CD4-positive, CD25-positive, alpha-beta regulatory T cell (primary cell): ENCODE results near the gene ADORA1. TPM values are rescaled to one million over a fixed set of nuclear protein-coding genes. Genes with fewer than 3 reads are reported as not detected.

Source experiments
- ATAC-seq, 2 donors: fragments of 150-1000 bp; cut with Tn5 transposase; one replicate each; pipeline ENCODE4 v1.10.0; 2021; ENCODE audit warnings: low read depth in 2 of 2, moderate number of reproducible peaks in 2 of 2, moderate library complexity in 1 of 2
- DNase-seq, 3 donors: peaks; one replicate each; pipeline versions ENCODE4 v3.0.0 to v3.0.0-alpha.2; 2012 to 2022; ENCODE audit warnings: mixed read lengths in 1 of 3
- H3K27ac ChIP-seq: one replicate; pipeline ENCODE4 v1.7.0; 2013; ENCODE audit warnings: mild to moderate bottlenecking, low read length; ENCODE audit not compliant: insufficient read depth, poor library complexity, severe bottlenecking
- H3K27me3 ChIP-seq: one replicate; pipeline ENCODE4 v1.7.0; 2013; ENCODE audit warnings: low read length; ENCODE audit not compliant: control insufficient read depth, insufficient read depth
- H3K36me3 ChIP-seq: one replicate; pipeline ENCODE4 v1.7.0; 2013; ENCODE audit warnings: mild to moderate bottlenecking, low read length, moderate library complexity; ENCODE audit not compliant: control insufficient read depth, insufficient read depth
- H3K4me1 ChIP-seq: 2 replicates; pipeline ENCODE4 v1.7.0; 2013; ENCODE audit warnings: mild to moderate bottlenecking, low read length; ENCODE audit not compliant: insufficient read depth, control insufficient read depth, poor library complexity, severe bottlenecking
- H3K4me3 ChIP-seq: one replicate; pipeline ENCODE4 v1.7.0; 2013; ENCODE audit warnings: low read depth, mild to moderate bottlenecking, low read length, moderate library complexity
- H3K9me3 ChIP-seq, 2 experiments: 1 replicate in 1 of 2; 2 replicates in 1 of 2; pipeline ENCODE4 v1.7.0; 2013; ENCODE audit warnings: low read length in 2 of 2, mild to moderate bottlenecking in 1 of 2, moderate library complexity in 1 of 2; ENCODE audit not compliant: control insufficient read depth in 2 of 2
- H3K27ac Mint-ChIP-seq, 3 donors: one replicate each; pipeline ENCODE4 v1.8.0; 2020 to 2022; ENCODE audit warnings: mild to moderate bottlenecking in 3 of 3, mixed read lengths in 3 of 3, moderate library complexity in 2 of 3
- H3K27me3 Mint-ChIP-seq: one replicate; pipeline ENCODE4 v1.8.0; 2022; ENCODE audit warnings: mild to moderate bottlenecking, mixed read lengths
- H3K36me3 Mint-ChIP-seq: one replicate; pipeline ENCODE4 v1.8.0; 2020; ENCODE audit warnings: mixed read lengths
- H3K4me1 Mint-ChIP-seq, 4 donors: one replicate each; pipeline ENCODE4 v1.8.0; 2020 to 2022; ENCODE audit warnings: mixed read lengths in 4 of 4, mild to moderate bottlenecking in 1 of 4
- H3K4me3 Mint-ChIP-seq, 4 donors: one replicate each; pipeline ENCODE4 v1.8.0; 2020 to 2022; ENCODE audit warnings: mild to moderate bottlenecking in 4 of 4, mixed read lengths in 4 of 4, moderate library complexity in 3 of 4
- H3K9me3 Mint-ChIP-seq, 7 donors: one replicate each; pipeline ENCODE4 v1.8.0; 2020 to 2022; ENCODE audit warnings: mixed read lengths in 7 of 7, mild to moderate bottlenecking in 3 of 7, moderate library complexity in 2 of 7
- polyA plus RNA-seq, 4 donors: library from polyadenylated mRNA; unstranded; fragments of 300-500 nt; fragmentation: Illumina TruSeq; gene quantifications; one replicate each; pipeline ENCODE4 v1.2.3, GENCODE V29; 2021
- total RNA-seq: library from RNA; stranded (reverse); gene quantifications from one replicate; pipeline ENCODE4 v1.2.3, GENCODE V29; 2022

Gene ADORA1
- total and polyA plus RNA-seq, 5 donors from 2014 or later: not detected

- H3K4me1 Mint-ChIP-seq: no peaks in the 10 kb centered on the region
- no peaks in the 10 kb centered on the region for H3K4me1 ChIP-seq
- H3K36me3 Mint-ChIP-seq: no peaks in the 10 kb centered on the region
- H3K36me3 ChIP-seq: no peaks in the 10 kb centered on the region
- no peak for ATAC-seq
- no peak overlapping the region for H3K27ac ChIP-seq
- no peak for DNase-seq
- H3K27me3 ChIP-seq: no peaks in the 10 kb centered on the region
- H3K27ac Mint-ChIP-seq: no peak overlapping the region
- peak overlapping the region in 1 of 4 donors; percentile 58 for H3K4me3 Mint-ChIP-seq
- no peaks in the 10 kb centered on the region for H3K9me3 ChIP-seq
- H3K9me3 Mint-ChIP-seq: no peaks in the 10 kb centered on the region
- H3K4me3 ChIP-seq: no peak overlapping the region
- peaks cover 12% of the 10 kb centered on the region for H3K27me3 Mint-ChIP-seq
These were observed 56.3 kb downstream of the ADORA1 start for GRCh38 chr1:203183828-203184227.

- no peak for ATAC-seq
- no peaks in the 10 kb centered on the region for H3K36me3 ChIP-seq
- H3K27me3 Mint-ChIP-seq: peaks cover 17% of the 10 kb centered on the region
- H3K36me3 Mint-ChIP-seq: no peaks in the 10 kb centered on the region
- no peaks in the 10 kb centered on the region for H3K27me3 ChIP-seq
- H3K9me3 Mint-ChIP-seq: no peaks in the 10 kb centered on the region
- no peaks in the 10 kb centered on the region for H3K4me1 Mint-ChIP-seq
- DNase-seq: no peak
- peak overlapping the region in 1 of 4 donors; percentile 58 for H3K4me3 Mint-ChIP-seq
- no peak overlapping the region for H3K4me3 ChIP-seq
- no peaks in the 10 kb centered on the region for H3K4me1 ChIP-seq
- no peaks in the 10 kb centered on the region for H3K9me3 ChIP-seq
- H3K27ac ChIP-seq: no peak overlapping the region
- H3K27ac Mint-ChIP-seq: peak overlapping the region in 1 of 3 donors; percentile 43
These were observed 56.9 kb downstream of the ADORA1 start for GRCh38 chr1:203184467-203184866.

- H3K9me3 Mint-ChIP-seq: no peaks in the 10 kb centered on the region
- no peaks in the 10 kb centered on the region for H3K36me3 Mint-ChIP-seq
- H3K27me3 Mint-ChIP-seq: peaks cover 21% of the 10 kb centered on the region
These were observed 57.5 kb downstream of the ADORA1 start for GRCh38 chr1:203185061-203185461.

GRCh38 chr1:203185585-203185984, 58.1 kb downstream of the ADORA1 start:
- Histone ChIP-seq H3K27me3 (no peaks in the 10 kb centered on the region), H3K4me3 (no peak overlapping the region), H3K36me3 (no peaks in the 10 kb centered on the region), H3K27ac (no peak overlapping the region), H3K4me1 (no peaks in the 10 kb centered on the region), H3K9me3 (no peaks in the 10 kb centered on the region)
- ATAC-seq: no peak
- H3K4me3 Mint-ChIP-seq: no peak overlapping the region
- DNase-seq: no peak
- H3K9me3 Mint-ChIP-seq: no peaks in the 10 kb centered on the region
- no peaks in the 10 kb centered on the region for H3K36me3 Mint-ChIP-seq
- no peaks in the 10 kb centered on the region for H3K4me1 Mint-ChIP-seq
- H3K27ac Mint-ChIP-seq: no peak overlapping the region
- peaks cover 18% of the 10 kb centered on the region for H3K27me3 Mint-ChIP-seq

More at GRCh38 chr1:203185061-203185461, 57.5 kb downstream of the ADORA1 start:
- H3K9me3 ChIP-seq: no peaks in the 10 kb centered on the region
- H3K27me3 ChIP-seq: no peaks in the 10 kb centered on the region
- no peak for DNase-seq
- H3K36me3 ChIP-seq: no peaks in the 10 kb centered on the region
- ATAC-seq: no peak
- Mint-ChIP-seq H3K27ac (no peak overlapping the region), H3K4me3 (no peak overlapping the region), H3K4me1 (no peaks in the 10 kb centered on the region)
- H3K4me1 ChIP-seq: no peaks in the 10 kb centered on the region
- no peak overlapping the region for H3K4me3 ChIP-seq
- no peak overlapping the region for H3K27ac ChIP-seq

GRCh38 chr1:203186091-203186445, 58.5 kb downstream of the ADORA1 start:
- Histone ChIP-seq H3K27ac (no peak overlapping the region), H3K36me3 (no peaks in the 10 kb centered on the region), H3K9me3 (no peaks in the 10 kb centered on the region), H3K27me3 (no peaks in the 10 kb centered on the region), H3K4me1 (no peaks in the 10 kb centered on the region), H3K4me3 (no peak overlapping the region)
- Mint-ChIP-seq H3K4me1 (no peaks in the 10 kb centered on the region), H3K4me3 (no peak overlapping the region), H3K27ac (no peak overlapping the region), H3K36me3 (no peaks in the 10 kb centered on the region), H3K27me3 (peaks cover 18% of the 10 kb centered on the region), H3K9me3 (no peaks in the 10 kb centered on the region)
- no peak for ATAC-seq
- no peak for DNase-seq

GRCh38 chr1:203186446-203187303, 59.1 kb downstream of the ADORA1 start, which contains the start of gene CHI3L1:
TSS of gene CHI3L1 (minus strand) at chr1:203186704. CDS start at chr1:203186623, 81 bp downstream.
- ATAC-seq: no peak
- H3K36me3 Mint-ChIP-seq: no peaks in the 10 kb centered on the region
- no peaks in the 10 kb centered on the region for H3K4me1 ChIP-seq
- H3K27me3 Mint-ChIP-seq: peaks cover 18% of the 10 kb centered on the region
- no peak within 1 kb of the TSS for H3K27ac Mint-ChIP-seq
- no peaks in the 10 kb centered on the region for H3K4me1 Mint-ChIP-seq
- no peak for DNase-seq
- H3K4me3 ChIP-seq: no peak within 1 kb of the TSS
- no peaks in the 10 kb centered on the region for H3K9me3 ChIP-seq
- H3K4me3 Mint-ChIP-seq: no peak within 1 kb of the TSS
- no peak within 1 kb of the TSS for H3K27ac ChIP-seq
- H3K9me3 Mint-ChIP-seq: no peaks in the 10 kb centered on the region
- no peaks in the 10 kb centered on the region for H3K36me3 ChIP-seq
- H3K27me3 ChIP-seq: no peaks in the 10 kb centered on the region

GRCh38 chr1:203187304-203187685, 59.8 kb downstream of the ADORA1 start:
- Mint-ChIP-seq H3K4me3 (no peak overlapping the region), H3K27ac (no peak overlapping the region), H3K4me1 (no peaks in the 10 kb centered on the region), H3K36me3 (no peaks in the 10 kb centered on the region), H3K27me3 (peaks cover 18% of the 10 kb centered on the region), H3K9me3 (no peaks in the 10 kb centered on the region)
- no peak for ATAC-seq
- no peak for DNase-seq
- Histone ChIP-seq H3K27me3 (no peaks in the 10 kb centered on the region), H3K4me1 (no peaks in the 10 kb centered on the region), H3K27ac (no peak overlapping the region), H3K36me3 (no peaks in the 10 kb centered on the region), H3K4me3 (no peak overlapping the region), H3K9me3 (no peaks in the 10 kb centered on the region)

GRCh38 chr1:203187689-203188264, 60.3 kb downstream of the ADORA1 start:
- H3K4me3 ChIP-seq: no peak overlapping the region
- no peaks in the 10 kb centered on the region for H3K36me3 ChIP-seq
- DNase-seq (no peak), ATAC-seq (no peak)
- Mint-ChIP-seq H3K27me3 (peaks cover 18% of the 10 kb centered on the region), H3K4me1 (no peaks in the 10 kb centered on the region), H3K36me3 (no peaks in the 10 kb centered on the region), H3K27ac (no peak overlapping the region), H3K9me3 (no peaks in the 10 kb centered on the region), H3K4me3 (no peak overlapping the region)
- H3K9me3 ChIP-seq: no peaks in the 10 kb centered on the region
- H3K27me3 ChIP-seq: no peaks in the 10 kb centered on the region
- H3K4me1 ChIP-seq: no peaks in the 10 kb centered on the region
- no peak overlapping the region for H3K27ac ChIP-seq
